Stimulated activated CD8-positive, alpha-beta memory T cell treated with anti-CD3 and anti-CD28 coated beads, Interleukin-15, amount 100 ng/mL, for 48 hours (primary cell): Measurements from ENCODE around the gene TLR9.
A peak's percentile ranks its signal among the peaks of the same experiment; 100 is the strongest.

Experiments
- DNase-seq, 2 donors: peaks; one replicate each; pipeline ENCODE4 v3.0.0-alpha.2; 2020; ENCODE audit warnings: low read depth in 2 of 2

TLR9 gene

DNA sequence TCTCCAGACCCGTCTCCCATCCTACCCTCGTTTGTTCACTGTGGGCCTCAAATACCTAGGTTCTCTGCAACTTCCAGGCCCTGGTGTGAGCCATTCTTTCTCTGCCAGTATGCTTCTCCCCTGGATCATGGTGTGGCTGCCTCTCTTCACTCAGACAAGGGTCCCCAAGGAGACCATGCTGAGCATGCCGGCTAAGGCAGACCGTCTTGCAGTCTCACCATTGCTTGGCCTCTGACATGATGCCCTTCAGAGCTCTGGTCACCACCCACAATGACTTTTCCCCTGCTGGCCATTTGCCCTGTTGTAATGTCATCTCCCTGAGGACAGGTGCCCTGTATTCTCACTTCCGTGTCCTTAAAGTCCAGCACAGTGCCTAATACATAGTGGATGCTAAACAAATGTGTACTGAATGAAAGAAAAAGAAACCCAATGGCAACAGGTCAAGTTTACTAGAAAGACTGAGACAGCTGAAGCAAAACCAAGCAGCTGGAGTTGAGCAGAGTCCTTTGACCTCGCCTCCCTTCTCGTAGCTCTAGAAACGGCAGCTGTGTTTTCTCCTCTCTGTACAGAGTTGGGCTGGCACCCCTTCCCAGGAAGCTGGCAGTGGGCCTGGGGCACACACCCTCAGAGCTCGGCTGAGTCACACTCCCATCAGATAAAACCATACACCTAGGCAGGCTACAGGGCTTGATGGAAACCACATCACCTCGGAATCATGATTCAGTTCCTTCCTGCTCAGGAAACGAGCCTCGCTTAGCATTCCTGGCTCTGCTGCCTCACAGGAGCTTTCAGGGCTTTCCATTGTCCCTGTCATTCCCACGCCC, 8.6 kb downstream of the TLR9 start:
- DNase-seq = peak; percentile 17 to 40

DNA sequence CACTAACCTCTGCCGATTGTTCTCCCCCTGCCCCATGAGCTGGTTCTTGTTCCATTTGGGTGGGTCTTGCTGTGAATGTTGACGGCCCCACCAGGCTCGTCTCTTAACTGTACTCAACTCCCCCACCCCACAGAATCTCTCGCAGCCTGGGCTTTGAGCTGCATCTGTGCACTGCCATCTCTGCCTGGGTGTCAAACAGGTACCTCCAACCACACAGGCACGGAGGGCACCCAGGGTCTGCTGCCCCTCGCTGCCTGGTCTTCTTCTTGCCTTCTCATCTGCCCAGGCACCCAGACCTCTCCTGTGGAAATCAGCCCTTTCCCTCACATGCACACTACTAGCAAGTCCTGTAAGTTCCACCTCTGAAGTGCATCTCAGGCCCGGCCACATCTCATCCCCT, 10.1 kb downstream of the TLR9 start:
- no peak for DNase-seq

DNA sequence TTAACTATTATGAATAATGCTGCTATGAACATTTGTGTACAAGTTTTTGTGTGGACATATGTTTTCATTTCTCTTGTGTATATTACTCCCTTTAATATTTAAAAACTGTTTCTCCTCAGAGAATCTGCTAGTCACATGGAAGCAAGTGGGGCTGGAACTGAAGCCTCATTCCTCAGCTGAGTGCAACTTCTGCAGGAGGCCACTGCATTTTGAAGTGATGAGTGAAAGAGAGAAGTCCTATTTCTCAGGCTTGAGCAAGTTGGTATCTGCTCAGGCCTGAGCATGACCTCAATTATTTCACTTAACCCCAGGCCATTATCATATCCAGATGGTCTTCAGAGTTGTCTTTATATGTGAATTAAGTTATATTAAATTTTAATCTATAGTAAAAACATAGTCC, 11.5 kb downstream of the TLR9 start:
- DNase-seq = no peak

DNA sequence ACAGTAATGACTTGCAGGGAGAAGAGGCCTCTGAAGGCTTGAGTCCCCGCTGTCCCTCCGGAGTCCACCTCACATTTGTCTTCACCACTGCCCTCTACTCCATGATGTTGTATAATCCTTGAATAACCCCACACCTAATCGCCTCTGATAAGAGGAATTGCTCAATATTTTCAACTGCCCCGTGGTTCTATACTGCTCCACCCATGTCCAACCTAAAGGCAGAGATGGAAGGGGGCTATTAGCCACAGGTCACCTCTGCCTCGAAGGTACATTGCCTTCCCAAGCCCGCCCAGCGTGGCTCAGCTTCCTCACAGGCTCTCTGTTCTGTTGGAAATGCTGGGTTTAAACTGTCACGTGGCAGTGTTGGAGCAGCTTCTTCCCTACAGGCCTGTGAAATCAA, 12.4 kb downstream of the TLR9 start:
- DNase-seq = no peak

DNA sequence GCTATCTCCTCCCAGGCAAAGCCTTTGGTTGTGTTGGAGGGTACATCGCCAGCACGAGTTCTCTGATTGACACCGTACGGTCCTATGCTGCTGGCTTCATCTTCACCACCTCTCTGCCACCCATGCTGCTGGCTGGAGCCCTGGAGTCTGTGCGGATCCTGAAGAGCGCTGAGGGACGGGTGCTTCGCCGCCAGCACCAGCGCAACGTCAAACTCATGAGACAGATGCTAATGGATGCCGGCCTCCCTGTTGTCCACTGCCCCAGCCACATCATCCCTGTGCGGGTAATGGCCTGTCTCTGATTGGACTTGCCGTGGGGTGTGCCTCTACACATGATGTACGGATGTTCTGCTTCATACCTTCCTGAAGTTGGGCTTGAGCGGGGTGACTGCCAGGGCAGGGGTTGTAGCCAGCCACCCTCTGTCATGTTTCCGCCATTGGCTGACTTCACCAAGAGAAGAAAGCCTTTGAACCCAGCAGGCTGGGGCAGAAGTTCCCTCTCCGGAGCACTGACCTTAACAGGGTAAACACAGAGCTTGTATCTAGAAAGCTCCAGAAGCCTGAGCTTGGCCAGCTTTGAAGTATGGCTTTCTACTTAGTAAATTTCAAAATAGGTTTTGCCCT, 14.1 kb downstream of the TLR9 start:
- DNase-seq = no peak

DNA sequence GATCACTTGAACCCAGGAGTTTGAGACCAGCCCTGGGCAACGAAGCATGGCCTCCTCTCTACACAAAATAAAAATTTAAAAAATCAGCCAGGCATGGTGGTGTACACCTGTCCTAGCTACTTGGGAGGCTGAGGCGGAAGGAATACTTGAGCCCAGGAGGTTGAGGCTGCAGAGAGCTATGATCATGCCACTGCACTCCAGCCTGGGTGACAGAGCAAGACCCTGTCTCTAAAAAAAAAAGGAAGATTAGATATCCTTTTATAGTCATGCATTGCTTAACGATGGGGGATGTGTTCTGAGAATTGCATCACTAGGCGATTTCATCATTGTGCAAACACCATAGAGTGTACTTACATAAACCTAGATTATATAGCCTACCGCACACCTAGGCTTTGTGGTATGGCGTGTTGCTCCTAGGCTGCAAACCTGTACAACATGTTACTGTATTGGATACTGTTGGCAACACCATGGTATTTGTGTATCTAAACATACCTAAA, 14.8 kb downstream of the TLR9 start:
- no peak for DNase-seq

DNA sequence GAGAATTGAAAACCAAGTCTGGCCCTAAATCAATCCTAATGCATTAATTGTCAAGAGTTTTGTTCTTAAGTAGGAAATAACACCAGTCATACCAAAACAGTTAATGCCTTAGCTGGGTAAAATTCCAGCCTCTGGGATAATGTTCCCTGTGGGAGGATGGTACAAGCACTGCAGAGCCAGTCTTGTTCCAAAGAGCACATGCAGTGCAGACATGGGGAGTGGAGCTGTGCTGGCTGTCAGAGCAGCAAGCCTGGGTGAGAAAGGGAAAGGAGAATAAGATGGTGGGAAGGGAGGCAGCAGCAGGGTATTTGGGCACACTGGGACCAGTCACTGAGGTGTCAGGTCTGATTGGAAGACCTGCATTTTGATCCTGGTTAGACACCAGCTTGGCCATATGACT, 15.4 kb downstream of the TLR9 start:
- DNase-seq = no peak

DNA sequence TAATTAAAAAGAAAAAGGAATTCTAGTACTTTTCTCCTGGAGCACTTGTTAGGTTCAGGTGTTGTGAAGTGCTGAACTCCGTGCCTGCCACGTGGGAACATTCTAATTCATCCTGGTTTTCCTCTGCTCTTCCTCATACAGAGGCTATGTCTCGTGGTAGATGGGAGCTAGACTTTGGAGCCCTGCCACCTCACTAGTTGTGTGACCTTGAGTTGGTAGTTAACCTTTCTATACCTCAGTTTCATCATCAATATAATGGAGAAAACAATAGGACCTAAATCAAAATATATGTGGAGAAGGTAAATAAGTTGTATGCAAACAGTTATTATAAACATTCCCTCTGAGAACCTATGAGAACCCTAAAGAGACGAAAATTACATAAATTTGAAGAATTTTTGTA, 16.9 kb downstream of the TLR9 start:
- DNase-seq = no peak

DNA sequence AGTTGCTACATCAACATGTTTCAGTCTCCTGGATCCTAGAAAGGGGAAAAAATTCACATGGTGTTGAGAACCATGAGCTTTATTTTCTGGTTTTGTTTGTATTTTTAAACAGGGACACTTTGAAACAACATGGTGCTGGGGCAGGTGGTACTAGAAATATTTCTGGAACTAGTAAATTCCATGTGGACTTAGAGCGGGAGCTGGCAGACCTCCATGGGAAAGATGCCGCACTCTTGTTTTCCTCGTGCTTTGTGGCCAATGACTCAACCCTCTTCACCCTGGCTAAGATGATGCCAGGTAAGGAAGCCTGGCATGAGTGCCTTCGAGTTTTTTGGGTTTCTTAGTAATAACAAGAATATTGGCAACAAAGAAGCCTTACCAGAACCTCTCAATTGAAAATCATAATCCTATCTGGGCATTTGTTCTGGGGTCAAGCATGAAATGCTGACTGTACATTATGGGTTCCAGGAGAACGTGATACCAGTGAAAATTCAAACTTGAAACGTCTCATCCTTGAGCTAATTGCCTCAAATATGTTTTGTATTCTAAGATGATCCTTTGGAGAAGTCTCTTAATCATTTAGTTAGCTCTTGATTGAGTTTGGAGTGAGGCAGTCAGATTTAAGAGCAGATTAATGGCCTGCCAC, 19.6 kb downstream of the TLR9 start:
- DNase-seq = no peak

DNA sequence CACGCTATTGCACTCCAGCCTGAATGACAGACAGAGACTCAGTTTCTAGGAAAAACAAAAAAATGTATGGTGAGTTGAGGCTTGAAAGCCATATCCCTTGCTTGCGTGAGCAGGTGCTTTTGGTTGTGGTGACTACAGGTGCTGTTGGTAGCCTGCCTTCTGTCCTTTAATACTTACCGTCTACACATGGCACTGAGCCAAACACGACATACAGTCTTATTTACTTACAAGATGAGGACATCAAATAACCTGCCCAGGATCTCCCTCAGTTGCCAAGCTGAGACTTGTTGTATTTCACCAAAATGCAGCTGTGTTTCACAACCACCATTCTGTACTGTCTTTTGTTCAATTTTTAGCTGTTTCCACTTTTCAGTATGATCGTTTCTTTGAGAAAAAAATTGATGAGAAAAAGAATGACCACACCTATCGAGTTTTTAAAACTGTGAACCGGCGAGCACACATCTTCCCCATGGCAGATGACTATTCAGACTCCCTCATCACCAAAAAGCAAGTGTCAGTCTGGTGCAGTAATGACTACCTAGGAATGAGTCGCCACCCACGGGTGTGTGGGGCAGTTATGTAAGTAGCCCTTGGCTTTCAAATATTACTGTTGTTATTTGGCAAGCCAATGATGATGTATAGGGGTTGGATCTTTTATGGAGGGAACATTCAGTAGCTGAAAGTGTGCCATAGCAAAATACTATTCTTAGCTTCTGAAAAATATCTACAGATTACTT, 20.9 kb downstream of the TLR9 start:
- DNase-seq = peak in 1 of 2 donors; percentile 45

DNA sequence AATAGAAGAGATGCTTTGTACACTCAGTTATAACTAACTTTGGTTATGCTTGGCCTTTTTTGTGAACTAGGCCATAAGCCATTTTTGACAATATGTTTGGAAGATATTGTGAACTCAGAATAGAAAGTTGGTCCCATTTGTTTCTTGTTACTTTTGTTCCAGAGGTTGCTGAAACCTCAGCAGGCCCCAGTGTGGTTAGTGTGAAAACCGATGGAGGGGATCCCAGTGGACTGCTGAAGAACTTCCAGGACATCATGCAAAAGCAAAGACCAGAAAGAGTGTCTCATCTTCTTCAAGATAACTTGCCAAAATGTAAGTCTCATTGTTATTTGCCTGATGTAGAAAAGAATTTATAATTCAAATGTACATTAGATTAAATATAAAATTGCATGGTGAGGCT, 21.7 kb downstream of the TLR9 start:
- DNase-seq = no peak

DNA sequence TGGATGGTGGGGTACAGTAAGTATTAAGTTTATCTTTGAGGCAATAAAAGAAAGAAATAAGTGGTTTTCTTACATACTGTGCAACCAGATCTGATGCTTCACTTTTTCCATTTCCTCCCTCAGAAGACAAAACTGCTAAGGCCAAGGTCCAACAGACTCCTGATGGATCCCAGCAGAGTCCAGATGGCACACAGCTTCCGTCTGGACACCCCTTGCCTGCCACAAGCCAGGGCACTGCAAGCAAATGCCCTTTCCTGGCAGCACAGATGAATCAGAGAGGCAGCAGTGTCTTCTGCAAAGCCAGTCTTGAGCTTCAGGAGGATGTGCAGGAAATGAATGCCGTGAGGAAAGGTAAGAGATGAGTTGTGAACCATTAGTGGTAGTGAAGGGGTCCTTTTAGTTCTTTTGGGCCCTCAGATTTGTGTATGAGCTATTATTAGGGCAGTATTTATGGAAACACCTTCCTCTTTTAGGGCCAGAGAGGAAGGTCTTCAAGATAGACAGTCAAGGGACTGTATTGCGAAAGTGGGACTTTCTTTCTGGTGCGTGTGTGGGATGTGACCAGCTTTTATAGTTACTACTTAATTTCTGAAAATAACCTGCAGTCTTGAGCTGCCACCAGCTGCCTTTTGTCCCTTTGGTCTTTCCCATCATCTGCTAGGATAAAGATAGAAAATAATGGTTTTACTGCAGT, 22.9 kb downstream of the TLR9 start:
- no peak for DNase-seq

DNA sequence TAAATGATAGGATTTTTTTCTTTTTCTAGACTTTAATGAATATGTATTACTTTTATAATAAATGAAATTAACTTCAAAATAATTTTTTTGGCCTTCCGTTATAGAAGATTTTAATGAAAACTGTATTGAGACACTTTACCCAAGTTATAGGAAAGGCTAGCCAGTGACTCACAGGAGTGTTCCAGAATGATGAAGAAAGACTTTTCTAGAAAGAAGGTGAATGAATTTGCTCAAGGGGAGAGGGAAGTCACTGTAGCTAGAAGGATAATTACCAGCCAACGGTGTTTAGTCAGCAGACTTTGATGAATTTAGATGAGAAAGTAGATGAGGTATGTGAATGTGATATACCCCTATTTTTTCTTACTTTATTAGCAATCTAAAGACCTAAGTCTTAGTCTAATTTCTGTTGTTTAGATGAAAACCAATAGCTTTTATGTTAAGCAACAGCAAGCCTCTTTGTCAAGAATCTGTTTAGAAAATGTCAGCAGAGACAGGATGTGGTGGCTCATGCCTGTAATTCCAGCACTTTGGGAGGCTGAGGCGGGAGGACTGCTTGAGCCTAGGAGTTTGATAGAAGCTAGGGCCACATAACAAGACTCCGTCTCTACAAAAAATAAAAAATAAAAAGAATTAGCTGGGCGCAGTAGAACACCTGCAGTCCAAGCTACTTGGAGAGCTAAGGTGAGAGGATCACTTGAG, 24.3 kb downstream of the TLR9 start:
- no peak for DNase-seq

DNA sequence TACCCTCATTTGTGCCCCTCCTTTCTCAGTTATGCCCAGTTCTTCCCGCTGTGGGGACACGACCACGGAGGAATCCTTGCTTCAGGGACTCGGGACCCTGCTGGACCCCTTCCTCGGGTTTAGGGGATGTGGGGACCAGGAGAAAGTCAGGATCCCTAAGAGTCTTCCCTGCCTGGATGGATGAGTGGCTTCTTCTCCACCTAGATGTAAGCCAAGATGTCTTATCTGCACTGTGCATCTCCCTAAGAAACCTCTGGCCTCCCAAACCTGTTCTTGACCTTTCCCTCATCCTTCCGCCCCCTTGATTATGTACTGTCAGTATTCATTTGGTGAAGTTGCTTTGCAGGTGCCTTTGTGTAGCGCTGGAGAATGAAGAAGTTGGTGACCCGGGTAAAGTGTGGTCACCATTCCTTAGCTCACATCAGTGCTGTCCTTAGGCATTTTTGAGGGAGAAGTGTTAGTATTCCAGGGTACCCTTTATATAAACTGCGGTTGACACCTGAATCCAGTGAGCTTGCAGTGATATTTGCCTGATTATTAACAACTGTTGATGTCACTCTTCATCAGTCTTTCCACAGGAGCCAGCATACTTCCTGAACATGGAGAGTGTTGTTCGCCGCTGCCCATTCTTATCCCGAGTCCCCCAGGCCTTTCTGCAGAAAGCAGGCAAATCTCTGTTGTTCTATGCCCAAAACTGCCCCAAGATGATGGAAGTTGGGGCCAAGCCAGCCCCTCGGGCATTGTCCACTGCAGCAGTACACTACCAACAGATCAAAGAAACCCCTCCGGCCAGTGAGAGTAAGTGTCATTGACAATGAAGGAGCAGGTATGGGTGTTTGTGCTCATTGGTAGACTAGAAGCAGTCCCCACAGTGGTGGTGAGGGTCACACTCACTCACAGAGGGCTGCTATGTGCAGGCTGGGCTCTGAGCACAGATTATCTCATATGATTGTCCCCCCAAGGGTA, 26.5 kb downstream of the TLR9 start:
- DNase-seq = no peak

DNA sequence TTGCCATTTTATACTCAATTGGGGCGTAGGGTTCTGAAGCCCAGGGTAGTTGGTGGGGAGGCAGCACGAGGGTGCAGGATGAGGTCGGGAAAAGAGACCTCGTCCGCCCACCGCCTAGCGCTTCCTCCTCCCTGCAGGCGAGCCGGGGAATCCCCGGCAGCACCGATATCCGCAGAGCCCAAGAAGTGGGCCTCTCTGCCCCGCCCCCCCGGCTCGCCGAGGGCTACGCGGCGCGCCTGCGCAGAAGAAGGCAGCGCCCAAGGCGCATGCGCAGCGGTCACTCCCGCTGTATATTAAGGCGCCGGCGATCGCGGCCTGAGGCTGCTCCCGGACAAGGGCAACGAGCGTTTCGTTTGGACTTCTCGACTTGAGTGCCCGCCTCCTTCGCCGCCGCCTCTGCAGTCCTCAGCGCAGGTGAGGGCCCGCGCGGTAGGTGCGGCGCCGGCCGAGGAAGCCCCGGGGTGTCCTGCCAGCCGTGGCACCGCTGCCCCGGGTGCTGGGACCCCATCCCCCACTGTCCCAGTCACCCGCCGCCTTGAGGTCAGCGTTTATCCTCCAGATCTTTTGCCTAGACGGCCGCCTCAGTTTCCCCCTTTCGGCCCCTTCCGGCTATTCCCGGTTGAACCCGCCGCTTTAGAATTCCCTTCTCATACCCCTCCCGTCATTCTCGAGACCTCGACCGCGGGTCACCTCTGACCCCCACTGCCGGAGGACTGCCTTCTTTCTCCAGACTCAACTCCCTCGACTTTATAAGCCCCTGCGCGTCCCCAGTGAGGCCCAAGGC, 27.4 kb downstream of the TLR9 start, which contains the start of gene ALAS1:
TSS of gene ALAS1 (plus strand) at position 319 of the 784 bp plus-strand sequence. CDS start 1,082 bp downstream, outside the sequence.
- peak; percentile 92 to 93 for DNase-seq

DNA sequence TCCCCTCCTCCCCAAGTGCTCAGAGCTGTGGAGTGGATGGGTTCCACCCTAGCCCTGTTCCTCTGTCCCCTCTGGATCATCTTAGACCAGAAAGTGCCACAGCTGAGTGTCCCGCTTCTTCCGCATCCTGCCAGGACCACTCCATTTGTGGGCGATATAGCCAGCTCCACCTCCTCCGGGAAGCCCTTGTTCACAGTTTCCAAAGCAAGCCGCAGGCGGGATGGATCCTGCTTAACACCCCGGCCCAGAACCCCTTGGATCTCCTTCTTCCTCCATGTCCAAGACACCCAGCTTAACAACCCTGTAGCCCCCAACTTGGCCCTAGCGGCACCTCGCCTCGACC, 28.0 kb downstream of the TLR9 start:
- no peak for DNase-seq

DNA sequence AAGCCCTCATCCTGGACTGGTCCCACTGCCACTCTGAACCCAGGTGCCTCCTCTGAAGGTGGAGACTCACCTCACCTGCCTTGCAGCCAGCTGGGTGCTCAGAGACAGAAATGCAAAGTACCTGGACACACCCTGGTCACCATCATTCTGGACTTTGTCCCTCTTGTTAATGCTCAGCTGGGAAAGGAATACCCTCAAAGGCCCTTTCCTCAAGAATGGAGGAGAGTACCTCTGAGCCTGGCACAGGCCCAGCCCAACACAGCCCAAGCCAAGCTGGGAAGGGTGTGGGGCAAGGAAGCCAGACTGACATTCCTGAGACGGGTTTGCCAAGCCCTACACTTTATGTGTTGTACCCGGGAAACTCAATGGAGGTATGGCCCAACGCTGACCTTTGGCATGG, 28.5 kb downstream of the TLR9 start:
- no peak for DNase-seq

DNA sequence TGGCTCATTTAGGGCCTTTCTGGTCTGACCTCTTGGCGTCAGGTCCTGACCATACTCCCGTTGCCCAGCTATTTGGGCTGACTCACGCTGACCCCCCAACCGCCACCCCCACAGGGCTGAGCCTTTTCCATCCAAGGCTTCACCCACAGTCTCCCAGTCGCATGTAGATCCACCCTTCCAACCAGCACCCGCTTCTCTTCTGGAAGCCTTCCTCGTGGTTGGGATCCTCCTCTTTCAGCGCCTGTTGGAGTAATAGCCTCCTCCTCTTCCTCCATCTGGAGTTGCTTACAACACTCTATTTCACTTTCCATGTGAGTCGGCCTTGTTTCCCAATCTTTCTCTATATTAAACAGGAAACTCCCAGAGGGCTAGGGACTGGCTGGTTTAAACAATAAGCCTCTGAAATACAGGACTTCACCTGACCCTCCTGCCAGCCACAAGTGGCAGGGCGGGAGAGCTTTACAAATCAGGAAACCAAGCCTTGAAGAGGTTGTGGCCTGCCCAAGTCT, 29.6 kb downstream of the TLR9 start:
- no peak for DNase-seq

DNA sequence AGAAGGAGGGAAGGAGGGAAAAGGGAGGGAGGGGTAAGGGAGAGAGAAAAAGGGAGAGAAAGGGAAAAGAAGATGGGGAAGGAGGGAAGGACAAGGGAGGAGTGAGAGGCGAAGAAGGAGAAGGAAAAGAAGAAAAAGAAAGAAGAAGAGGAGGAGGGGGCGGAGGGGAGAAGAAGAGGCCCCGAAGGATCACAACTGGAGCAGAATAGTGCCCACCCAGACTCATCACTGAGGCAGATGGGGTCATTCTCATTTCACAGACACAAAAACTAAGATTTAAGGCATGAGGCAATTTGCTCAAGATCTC, 30.2 kb downstream of the TLR9 start:
- DNase-seq = no peak
